ENCODE measurements around the gene FBXL7. TPM values are rescaled to one million over a fixed set of nuclear protein-coding genes. Genes with fewer than 3 reads are reported as not detected.

The FBXL7 gene
- total and polyA plus RNA-seq, 2 donors (not counting 3 experiments of a cell fraction or from before 2014, with no cell fraction given) = 23.5 to 32.2 TPM

DNA sequence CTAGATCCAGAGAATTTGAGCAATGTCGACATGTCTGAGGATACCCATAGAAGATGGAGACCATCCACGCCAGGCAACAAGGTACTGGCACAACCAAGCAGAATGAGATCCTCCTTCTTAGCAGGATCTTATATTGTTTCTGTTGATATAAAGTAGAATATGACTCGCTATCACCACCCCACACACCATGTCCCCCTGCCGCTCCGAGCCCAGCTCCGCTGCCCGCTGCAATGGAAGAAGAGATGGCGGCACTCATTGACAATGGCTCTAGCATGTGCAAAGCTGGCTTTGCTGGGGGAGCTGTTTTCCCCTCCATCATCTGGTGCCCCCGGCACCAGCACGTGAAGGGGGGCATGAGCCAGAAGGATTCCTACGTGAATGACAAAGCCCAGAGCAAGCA, 49.5 kb upstream of the FBXL7 start:
- Histone ChIP-seq H3K36me3 (ENCODE audit: control insufficient read depth in 2 of 2, extremely low read depth in 1 of 2, insufficient read depth in 2 of 2, low read length in 2 of 2) (no peaks in the 10 kb centered on the region), H3K4me1 (ENCODE audit: control insufficient read depth, extremely low read depth, insufficient read depth, low read length) (no peaks in the 10 kb centered on the region), H3K9ac (replicated peaks; ENCODE audit: extremely low read depth, insufficient read depth, low read length) (no peak overlapping the region), H3K4me3 (replicated peaks in 1 of 3; ENCODE audit: insufficient read depth in 1 of 3, low read depth in 1 of 3, low read length in 3 of 3) (no peak overlapping the region), H3K27me3 (ENCODE audit: control insufficient read depth in 2 of 2, insufficient read depth in 2 of 2, low read length in 2 of 2) (peaks cover 4 to 5% of the 10 kb centered on the region in 2 experiments), H3K4me2 (ENCODE audit: insufficient read depth, low read length) (no peak overlapping the region), H3K9me1 (replicated peaks; ENCODE audit: control insufficient read depth, extremely low read depth, insufficient read depth, low read length) (no peaks in the 10 kb centered on the region), H3K9me3 (replicated peaks; ENCODE audit: control insufficient read depth, insufficient read depth, low read length) (no peaks in the 10 kb centered on the region), H2AFZ (ENCODE audit: low read depth, low read length) (no peak overlapping the region), H3K79me2 (ENCODE audit: control insufficient read depth, insufficient read depth, low read length) (no peaks in the 10 kb centered on the region), H3K27ac (ENCODE audit: insufficient read depth, low read depth, low read length) (no peak overlapping the region), H4K20me1 (replicated peaks; ENCODE audit: control insufficient read depth, extremely low read depth, insufficient read depth, low read length) (no peaks in the 10 kb centered on the region)
- intact Hi-C loops (cut with micrococcal nuclease) (no loop called here), dilution Hi-C loops (cut with MboI; ENCODE audit: extremely low pct_ligation_motif_present, low sequenced_read_pairs) (no loop called here)
- DNase-seq (ENCODE audit: low read depth, low spot score) (no peak), FAIRE-seq (no peak)
- TF ChIP-seq, protein P1, sequence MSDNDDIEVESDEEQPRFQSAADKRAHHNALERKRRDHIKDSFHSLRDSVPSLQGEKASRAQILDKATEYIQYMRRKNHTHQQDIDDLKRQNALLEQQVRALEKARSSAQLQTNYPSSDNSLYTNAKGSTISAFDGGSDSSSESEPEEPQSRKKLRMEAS (IDR thresholded peaks at IDR 0.05; ENCODE audit: insufficient read depth, insufficient read length) = no peak
- TF ChIP-seq, protein P2, sequence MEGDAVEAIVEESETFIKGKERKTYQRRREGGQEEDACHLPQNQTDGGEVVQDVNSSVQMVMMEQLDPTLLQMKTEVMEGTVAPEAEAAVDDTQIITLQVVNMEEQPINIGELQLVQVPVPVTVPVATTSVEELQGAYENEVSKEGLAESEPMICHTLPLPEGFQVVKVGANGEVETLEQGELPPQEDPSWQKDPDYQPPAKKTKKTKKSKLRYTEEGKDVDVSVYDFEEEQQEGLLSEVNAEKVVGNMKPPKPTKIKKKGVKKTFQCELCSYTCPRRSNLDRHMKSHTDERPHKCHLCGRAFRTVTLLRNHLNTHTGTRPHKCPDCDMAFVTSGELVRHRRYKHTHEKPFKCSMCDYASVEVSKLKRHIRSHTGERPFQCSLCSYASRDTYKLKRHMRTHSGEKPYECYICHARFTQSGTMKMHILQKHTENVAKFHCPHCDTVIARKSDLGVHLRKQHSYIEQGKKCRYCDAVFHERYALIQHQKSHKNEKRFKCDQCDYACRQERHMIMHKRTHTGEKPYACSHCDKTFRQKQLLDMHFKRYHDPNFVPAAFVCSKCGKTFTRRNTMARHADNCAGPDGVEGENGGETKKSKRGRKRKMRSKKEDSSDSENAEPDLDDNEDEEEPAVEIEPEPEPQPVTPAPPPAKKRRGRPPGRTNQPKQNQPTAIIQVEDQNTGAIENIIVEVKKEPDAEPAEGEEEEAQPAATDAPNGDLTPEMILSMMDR (IDR thresholded peaks at IDR 0.05; ENCODE audit: extremely low read depth in 1 of 2, insufficient read depth in 1 of 2, low read depth in 1 of 2, low read length in 2 of 2) = no peak
- TF ChIP-seq POLR2A (IDR thresholded peaks at IDR 0.05; ENCODE audit: low read depth, low read length) (no peak), FOS (IDR thresholded peaks at IDR 0.05; ENCODE audit: borderline replicate concordance, insufficient read depth, low read length) (no peak)
- ChIA-PET CTCF (no interaction called here), POLR2A (no interaction called here)
- BruUV-seq (replicated peaks) = no TSS peak

GRCh38 chr5:15450949-15451348, 49.0 kb upstream of the FBXL7 start:
- intact Hi-C loops (cut with micrococcal nuclease) = no loop called here
- ChIA-PET POLR2A (no interaction called here), CTCF (no interaction called here)
- no TSS peak for BruUV-seq (replicated peaks)
- dilution Hi-C loops (cut with MboI; ENCODE audit: extremely low pct_ligation_motif_present, low sequenced_read_pairs) = no loop called here
- Histone ChIP-seq H3K9ac (replicated peaks; ENCODE audit: extremely low read depth, insufficient read depth, low read length) (no peak overlapping the region), H4K20me1 (replicated peaks; ENCODE audit: control insufficient read depth, extremely low read depth, insufficient read depth, low read length) (no peaks in the 10 kb centered on the region), H3K79me2 (ENCODE audit: control insufficient read depth, insufficient read depth, low read length) (no peaks in the 10 kb centered on the region), H3K4me1 (ENCODE audit: control insufficient read depth, extremely low read depth, insufficient read depth, low read length) (no peaks in the 10 kb centered on the region), H3K36me3 (ENCODE audit: control insufficient read depth in 2 of 2, extremely low read depth in 1 of 2, insufficient read depth in 2 of 2, low read length in 2 of 2) (no peaks in the 10 kb centered on the region), H3K27me3 (ENCODE audit: control insufficient read depth in 2 of 2, insufficient read depth in 2 of 2, low read length in 2 of 2) (peaks cover 3 to 4% of the 10 kb centered on the region in 2 experiments), H3K4me3 (replicated peaks in 1 of 3; ENCODE audit: insufficient read depth in 1 of 3, low read depth in 1 of 3, low read length in 3 of 3) (no peak overlapping the region), H2AFZ (ENCODE audit: low read depth, low read length) (no peak overlapping the region), H3K9me1 (replicated peaks; ENCODE audit: control insufficient read depth, extremely low read depth, insufficient read depth, low read length) (no peaks in the 10 kb centered on the region), H3K9me3 (replicated peaks; ENCODE audit: control insufficient read depth, insufficient read depth, low read length) (no peaks in the 10 kb centered on the region), H3K27ac (ENCODE audit: insufficient read depth, low read depth, low read length) (no peak overlapping the region), H3K4me2 (ENCODE audit: insufficient read depth, low read length) (no peak overlapping the region)
- DNase-seq (ENCODE audit: low read depth, low spot score) (no peak), FAIRE-seq (no peak)
- TF ChIP-seq JUN (IDR thresholded peaks at IDR 0.05; ENCODE audit: borderline replicate concordance, insufficient read depth, insufficient read length, low read depth) = no peak
- TF ChIP-seq, protein P2 (IDR thresholded peaks at IDR 0.05; ENCODE audit: extremely low read depth in 1 of 2, insufficient read depth in 1 of 2, low read depth in 1 of 2, low read length in 2 of 2) = no peak
- TF ChIP-seq, protein P1 (IDR thresholded peaks at IDR 0.05; ENCODE audit: insufficient read depth, insufficient read length) = no peak
- TF ChIP-seq GATA2 (IDR thresholded peaks at IDR 0.05; ENCODE audit: insufficient read depth, insufficient read length, low read depth, low read length) = no peak
- no peak for TF ChIP-seq EZH2 (IDR thresholded peaks at IDR 0.05; ENCODE audit: borderline replicate concordance, low read depth, low read length, severe bottlenecking)
- no peak for TF ChIP-seq FOS (IDR thresholded peaks at IDR 0.05; ENCODE audit: borderline replicate concordance, insufficient read depth, low read length)
- no peak for TF ChIP-seq MYC (IDR thresholded peaks at IDR 0.05; ENCODE audit: low read depth, low read length)
- TF ChIP-seq POLR2AphosphoS5 (IDR thresholded peaks at IDR 0.05; ENCODE audit: insufficient read depth, low read depth, low read length) = no peak

All from endothelial cell of umbilical vein (primary cell).